Measurements from ENCODE around the gene SETD3.

DNA sequence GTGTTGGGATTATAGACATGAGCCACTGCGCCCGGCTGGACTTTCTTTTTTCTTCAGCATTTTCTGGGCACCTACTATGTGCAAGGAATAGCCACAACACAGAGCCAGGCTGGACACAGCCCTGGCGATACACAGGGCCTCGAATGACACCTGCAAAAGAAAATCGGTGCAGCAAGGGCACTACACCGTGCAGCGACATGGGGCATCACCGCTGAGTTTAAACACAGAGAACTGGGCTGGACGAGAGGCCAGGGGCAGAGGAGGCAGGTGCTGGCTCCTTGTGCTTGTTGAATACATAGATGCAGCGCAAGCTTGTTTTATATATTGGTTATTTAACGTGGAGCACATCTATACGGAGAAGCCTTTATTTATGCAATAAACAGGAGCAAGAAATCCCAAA is 92.4 kb downstream of the SETD3 start:
- TF ChIP-seq, protein P1, sequence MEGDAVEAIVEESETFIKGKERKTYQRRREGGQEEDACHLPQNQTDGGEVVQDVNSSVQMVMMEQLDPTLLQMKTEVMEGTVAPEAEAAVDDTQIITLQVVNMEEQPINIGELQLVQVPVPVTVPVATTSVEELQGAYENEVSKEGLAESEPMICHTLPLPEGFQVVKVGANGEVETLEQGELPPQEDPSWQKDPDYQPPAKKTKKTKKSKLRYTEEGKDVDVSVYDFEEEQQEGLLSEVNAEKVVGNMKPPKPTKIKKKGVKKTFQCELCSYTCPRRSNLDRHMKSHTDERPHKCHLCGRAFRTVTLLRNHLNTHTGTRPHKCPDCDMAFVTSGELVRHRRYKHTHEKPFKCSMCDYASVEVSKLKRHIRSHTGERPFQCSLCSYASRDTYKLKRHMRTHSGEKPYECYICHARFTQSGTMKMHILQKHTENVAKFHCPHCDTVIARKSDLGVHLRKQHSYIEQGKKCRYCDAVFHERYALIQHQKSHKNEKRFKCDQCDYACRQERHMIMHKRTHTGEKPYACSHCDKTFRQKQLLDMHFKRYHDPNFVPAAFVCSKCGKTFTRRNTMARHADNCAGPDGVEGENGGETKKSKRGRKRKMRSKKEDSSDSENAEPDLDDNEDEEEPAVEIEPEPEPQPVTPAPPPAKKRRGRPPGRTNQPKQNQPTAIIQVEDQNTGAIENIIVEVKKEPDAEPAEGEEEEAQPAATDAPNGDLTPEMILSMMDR (IDR thresholded peaks at IDR 0.05) = no peak
- no peak for TF ChIP-seq POLR2A (IDR thresholded peaks at IDR 0.05)
